ENCODE data around the gene GIPC1. TPM values are rescaled to one million over a fixed set of nuclear protein-coding genes. Genes with fewer than 3 reads are reported as not detected.
"Not testable (repeated sequence)": the region's sequence is repeated elsewhere in the genome, so short reads cannot be mapped to it uniquely, and the experiment has no call there.

Gene GIPC1
- total RNA-seq, 1 donor from 2014 or later, result 57.7 TPM

GRCh38 chr19:14470031-14470876, 25.7 kb downstream of the GIPC1 start:
- DNase-seq, result no peak

DNA sequence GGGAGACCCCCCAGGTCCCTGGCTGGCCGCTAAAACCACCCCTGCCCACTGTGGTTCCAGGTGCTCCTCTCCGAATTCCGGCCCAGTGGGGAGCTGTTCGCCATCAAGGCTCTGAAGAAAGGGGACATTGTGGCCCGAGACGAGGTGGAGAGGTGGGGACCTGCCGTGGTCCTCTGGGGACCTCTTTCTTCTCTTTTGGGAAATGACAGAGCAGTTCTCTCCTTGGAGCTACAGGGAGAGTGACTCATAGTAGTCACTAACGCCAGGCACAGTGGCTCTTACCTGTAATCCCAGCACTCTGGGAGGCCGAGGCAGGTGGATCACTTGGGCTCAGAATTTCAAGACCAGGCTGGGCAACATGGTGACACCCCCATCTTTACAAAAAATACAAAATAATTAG, 28.1 kb downstream of the GIPC1 start:
- no peak for DNase-seq

- no peak for DNase-seq
These were observed 28.5 kb downstream of the GIPC1 start for GRCh38 chr19:14467391-14467790.

- no peak for DNase-seq
These were observed 32.2 kb downstream of the GIPC1 start for GRCh38 chr19:14463747-14464146.

GRCh38 chr19:14462401-14462800, 33.5 kb downstream of the GIPC1 start:
- DNase-seq, result not testable (repeated sequence)

GRCh38 chr19:14460935-14461334, 35.0 kb downstream of the GIPC1 start:
- DNase-seq, result no peak

- DNase-seq, result no peak
These were observed 36.2 kb downstream of the GIPC1 start for GRCh38 chr19:14459703-14460102.

- DNase-seq, result not testable (repeated sequence)
These were observed 43.6 kb downstream of the GIPC1 start for GRCh38 chr19:14452303-14452702.

- DNase-seq, result no peak
These were observed 45.1 kb downstream of the GIPC1 start for GRCh38 chr19:14450876-14451275.

DNA sequence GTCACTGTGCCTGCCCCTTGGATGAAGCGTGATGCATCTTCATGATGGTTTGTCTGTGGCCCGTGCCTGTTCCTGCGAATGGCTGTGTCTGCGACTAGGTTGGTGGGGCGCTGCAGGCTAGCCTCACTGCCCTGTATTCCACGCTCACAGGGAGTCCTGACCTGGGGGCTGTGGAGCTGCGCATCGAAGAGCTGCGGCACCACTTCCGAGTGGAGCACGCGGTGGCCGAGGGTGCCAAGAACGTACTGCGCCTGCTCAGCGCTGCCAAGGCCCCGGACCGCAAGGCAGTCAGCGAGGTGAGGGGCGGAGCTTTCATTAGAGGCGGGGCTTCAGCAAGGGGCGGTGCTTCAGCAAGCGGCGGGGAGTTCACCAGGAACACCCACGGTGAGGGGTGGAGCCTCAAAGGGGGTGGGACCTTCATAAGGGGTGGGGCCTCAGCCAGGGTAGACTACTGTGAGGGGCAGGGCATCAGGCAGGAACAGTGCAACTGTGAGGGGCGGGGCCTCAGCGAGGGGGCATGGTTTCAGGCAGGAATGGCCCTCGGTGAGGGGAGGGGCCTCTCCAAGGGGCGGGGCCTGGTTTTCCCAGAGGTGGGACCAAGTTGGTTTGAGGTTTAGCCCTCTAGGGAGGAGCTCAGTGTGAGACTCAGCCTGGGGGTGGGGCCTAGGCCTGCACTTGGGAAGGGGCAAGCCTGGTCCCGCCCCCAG, 45.6 kb downstream of the GIPC1 start:
- no peak for DNase-seq

DNA sequence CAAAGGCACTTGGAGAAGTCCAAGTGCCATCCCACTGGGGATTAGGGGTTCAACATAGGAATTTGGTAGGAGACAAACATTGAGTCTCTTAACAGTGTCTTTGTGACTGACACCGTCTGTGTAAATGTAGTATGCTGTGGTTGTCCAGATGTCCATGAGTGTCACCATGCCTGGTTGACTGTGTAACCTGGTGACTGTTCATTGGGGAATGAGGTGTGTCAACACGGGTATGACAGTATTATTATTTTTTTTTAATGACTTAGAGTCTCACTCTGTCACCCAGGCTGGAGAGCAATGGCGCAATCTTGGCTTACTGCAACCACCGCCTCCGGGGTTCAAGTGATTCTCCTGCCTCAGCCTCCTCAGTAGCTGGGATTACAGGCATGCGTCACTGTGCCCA, 46.6 kb downstream of the GIPC1 start:
- no peak for DNase-seq

DNA sequence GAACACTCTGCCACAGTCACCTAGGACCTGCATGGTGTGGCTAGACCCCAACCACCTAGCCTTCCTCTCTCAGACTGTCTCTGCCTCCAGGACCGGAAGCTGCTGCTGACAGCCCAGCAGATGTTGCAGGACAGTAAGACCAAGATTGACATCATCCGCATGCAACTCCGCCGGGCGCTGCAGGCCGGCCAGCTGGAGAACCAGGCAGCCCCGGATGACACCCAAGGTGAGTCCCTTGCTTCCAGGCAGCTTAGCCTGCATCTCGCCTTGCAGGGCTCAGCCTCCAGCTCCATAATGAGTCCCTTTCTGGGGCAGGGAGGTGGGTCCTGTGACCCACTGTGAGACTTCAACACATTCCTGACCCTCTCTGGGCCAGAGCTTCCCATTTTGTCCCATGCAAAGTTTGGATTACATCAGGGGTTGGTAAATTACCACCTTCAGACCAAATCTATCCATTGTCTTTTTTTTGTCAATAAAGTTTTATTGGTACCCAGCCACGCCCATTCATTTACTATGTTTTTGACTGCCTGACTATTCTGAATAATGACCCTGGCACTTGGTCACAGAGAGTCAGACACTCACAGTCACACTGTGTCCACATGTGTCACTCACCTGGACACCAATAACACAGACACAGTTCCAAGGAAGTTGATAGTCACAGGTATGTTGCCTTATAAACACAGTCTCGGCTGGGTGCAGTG, 49.4 kb downstream of the GIPC1 start:
- DNase-seq, result no peak

DNA sequence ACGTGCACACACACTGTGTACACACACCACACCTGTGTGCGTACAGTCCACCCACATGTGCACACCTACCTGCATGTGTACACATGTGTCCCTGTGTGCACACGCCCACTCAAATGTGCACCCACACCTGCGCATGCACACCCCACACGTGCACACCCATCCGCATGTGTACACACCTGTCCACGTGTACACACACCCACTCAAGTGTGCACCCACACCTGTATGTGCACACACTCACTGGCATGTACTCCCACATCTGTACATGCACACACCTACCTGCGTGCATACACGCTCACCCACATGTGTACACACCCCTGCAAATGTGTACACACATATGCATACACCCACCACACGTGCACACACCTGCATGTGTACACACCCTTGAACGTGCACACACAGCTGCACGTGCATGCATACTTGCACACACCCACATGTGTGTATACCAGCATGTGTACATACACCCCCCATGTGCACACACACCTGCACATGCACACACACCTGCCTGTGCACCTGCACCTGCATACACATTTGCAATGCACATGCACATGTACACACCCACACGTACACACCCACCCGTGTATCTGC, 52.2 kb downstream of the GIPC1 start:
- no peak for DNase-seq

GRCh38 chr19:14442891-14443631, 52.9 kb downstream of the GIPC1 start:
- DNase-seq, result no peak

DNA sequence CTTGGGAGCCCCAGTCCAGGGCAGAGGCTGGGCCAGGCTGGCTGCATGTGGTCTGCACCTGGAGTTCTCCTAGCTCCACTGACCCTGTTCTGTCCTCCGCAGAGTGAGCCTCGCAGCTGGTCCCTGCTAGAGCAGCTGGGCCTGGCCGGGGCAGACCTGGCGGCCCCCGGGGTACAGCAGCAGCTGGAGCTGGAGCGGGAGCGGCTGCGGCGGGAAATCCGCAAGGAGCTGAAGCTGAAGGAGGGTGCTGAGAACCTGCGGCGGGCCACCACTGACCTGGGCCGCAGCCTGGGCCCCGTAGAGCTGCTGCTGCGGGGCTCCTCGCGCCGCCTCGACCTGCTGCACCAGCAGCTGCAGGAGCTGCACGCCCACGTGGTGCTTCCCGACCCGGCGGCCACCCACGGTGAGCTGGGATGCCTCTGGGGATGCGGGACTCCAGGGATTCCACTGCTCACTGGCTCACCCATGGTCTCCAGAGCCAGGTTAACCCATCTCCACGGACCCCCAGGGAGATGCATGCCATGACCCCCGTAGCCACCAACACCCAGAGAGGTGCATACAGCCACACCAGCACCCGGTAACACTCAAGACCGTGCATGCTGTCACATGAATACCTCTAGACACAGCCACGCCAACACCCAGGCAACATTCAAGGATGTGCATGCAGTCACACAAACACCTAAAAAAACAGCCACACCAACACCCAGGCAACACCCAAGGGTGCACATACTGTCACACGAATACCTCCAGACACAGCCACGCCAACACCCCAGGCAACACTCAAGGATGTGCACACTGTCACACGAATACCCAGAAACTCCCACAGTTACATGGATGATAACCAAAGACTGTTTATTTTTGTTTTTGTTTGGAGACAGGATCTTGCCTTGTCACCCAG, 54.6 kb downstream of the GIPC1 start:
- no peak for DNase-seq

DNA sequence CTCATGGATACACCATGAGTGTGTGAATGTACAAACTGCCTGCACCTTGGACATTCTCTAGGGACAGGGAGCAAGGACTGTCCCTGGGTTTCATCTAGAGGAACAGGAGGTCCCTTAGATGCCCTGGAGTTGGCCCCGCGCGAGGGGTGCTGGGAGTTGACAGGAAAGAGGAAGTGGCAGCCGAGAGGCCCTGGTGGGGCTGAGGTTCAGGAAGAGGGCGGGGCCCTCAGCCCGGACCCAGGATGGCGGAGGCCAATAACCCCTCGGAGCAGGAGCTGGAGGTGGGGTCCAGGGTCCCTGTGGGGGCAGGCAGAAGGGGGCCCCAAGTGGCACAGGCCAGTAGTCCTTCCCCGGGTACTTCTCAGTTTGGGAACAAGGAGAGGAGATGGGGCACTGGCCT, 55.9 kb downstream of the GIPC1 start:
- DNase-seq, result no peak

DNA sequence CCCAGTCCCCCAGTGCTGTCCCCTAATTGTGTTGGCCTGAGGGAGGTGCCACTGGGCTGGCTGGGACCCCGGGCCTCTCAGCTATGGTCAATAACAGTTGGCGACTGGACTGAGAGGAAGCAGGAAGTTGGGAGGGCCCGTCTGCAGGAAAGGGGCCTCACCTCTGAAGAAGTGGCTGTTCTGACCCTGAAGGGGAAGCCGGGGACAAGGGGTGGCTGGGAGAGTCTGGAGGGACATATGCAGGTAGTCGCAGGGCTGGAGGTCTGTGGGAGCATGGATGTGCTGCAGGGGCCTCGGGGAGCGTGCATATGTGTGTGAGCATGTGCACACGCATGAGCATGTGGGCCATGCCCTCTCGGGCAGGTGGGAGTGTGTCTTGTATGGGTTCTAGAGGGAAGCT, 56.9 kb downstream of the GIPC1 start:
- DNase-seq, result no peak

- no peak for DNase-seq
These were observed 58.3 kb downstream of the GIPC1 start for GRCh38 chr19:14437578-14438140.

DNA sequence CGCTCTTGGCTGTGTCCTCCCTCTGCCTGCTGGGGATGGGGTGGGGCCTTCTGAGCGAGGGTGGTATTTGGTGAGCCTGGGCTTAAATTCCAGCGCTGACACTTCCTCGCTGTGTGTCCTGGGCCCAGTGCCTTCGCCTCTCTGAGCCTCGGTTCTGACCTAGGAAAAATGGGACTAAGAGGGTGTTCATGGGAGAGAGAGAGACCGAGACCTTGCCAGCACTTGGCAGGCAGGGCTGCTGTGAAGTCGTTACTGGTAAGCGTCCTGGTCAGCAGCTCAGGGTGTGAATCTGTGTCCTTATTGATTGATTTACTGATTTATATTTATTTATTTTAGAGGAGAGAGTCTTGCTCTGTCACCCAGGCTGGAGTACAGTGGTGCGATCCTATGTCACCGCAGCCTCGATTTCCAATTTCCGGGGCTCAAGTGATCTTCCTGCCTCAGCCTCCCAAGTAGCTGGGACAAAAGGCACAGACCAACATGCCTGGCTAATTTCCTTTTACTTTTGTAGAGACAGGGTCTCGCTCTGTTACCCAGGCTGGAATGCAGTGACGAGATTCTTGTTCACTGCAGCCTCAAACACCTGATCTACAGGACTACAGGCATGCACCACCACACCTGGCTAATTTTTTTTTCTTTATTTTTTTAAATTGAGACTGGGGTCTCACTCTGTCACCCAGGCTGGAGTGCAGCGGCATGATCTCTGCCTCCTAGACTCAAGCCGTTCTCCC, 60.4 kb downstream of the GIPC1 start:
- DNase-seq, result no peak
